Measurements from ENCODE around the gene MIP.

The MIP gene

GRCh38 chr12:56431850-56432249 lies 22.6 kb downstream of the MIP start:
- no peak overlapping the region for H3K27ac ChIP-seq
- TF ChIP-seq, protein P1, sequence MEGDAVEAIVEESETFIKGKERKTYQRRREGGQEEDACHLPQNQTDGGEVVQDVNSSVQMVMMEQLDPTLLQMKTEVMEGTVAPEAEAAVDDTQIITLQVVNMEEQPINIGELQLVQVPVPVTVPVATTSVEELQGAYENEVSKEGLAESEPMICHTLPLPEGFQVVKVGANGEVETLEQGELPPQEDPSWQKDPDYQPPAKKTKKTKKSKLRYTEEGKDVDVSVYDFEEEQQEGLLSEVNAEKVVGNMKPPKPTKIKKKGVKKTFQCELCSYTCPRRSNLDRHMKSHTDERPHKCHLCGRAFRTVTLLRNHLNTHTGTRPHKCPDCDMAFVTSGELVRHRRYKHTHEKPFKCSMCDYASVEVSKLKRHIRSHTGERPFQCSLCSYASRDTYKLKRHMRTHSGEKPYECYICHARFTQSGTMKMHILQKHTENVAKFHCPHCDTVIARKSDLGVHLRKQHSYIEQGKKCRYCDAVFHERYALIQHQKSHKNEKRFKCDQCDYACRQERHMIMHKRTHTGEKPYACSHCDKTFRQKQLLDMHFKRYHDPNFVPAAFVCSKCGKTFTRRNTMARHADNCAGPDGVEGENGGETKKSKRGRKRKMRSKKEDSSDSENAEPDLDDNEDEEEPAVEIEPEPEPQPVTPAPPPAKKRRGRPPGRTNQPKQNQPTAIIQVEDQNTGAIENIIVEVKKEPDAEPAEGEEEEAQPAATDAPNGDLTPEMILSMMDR (IDR thresholded peaks at IDR 0.05): no peak
- DNase-seq (ENCODE audit: low spot score): no peak

GRCh38 chr12:56431288-56431687 lies 23.2 kb downstream of the MIP start:
- DNase-seq (ENCODE audit: low spot score): no peak
- no peak overlapping the region for H3K27ac ChIP-seq
- TF ChIP-seq, protein P1 (IDR thresholded peaks at IDR 0.05): no peak
- H3K4me3 ChIP-seq: no peak overlapping the region

More at GRCh38 chr12:56431850-56432249, 22.6 kb downstream of the MIP start:
- H3K4me3 ChIP-seq: no peak overlapping the region

- no peak for DNase-seq (ENCODE audit: low spot score)
- H3K4me3 ChIP-seq: no peak overlapping the region
- TF ChIP-seq, protein P1 (IDR thresholded peaks at IDR 0.05): no peak
- no peak overlapping the region for H3K27ac ChIP-seq
Observed at GRCh38 chr12:56425940-56426438, 28.5 kb downstream of the MIP start.

- Histone ChIP-seq H3K4me3 (no peak overlapping the region), H3K27ac (no peak overlapping the region)
- TF ChIP-seq, protein P1 (IDR thresholded peaks at IDR 0.05): no peak
- DNase-seq (ENCODE audit: low spot score): no peak
Observed at GRCh38 chr12:56425193-56425592, 29.3 kb downstream of the MIP start.

DNA sequence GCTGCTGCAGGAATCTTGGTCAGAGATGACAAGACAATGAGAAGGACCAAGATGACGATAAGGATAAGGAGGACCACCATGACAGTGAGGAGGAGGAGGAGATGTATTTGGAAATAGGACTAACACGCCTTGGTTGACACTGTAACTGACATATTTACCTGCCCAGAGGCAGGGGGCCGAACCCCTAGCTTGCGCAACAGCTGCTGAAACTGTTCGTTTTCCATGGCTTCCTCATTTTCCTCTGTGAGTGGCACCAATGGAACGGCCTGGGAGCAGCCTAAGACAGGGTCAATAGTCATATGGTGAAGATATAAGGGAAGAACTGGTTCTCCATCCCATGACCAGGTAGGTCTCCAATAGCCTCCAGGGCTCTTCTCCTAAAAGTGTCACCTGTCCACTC lies 34.0 kb downstream of the MIP start:
- H3K4me3 ChIP-seq: no peak overlapping the region
- TF ChIP-seq, protein P1 (IDR thresholded peaks at IDR 0.05): no peak

DNA sequence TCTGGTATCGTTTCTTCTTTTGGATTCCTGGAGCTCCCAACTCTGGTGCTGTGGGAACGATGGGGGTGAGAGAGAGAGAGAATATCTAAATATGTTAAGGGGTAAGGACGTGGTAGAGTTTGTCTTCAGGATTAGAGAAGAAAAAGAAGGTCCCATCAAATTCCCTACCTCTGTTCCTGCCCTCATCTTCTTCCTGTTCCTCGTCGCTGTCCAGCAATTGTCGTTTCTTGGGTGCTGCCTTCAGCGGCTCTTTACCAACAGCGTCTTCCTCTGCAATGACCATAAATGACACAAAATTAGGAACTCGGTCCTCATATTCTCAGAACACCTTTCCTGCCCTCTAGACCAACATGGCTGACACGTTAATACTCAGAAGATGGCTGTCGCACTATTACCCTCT lies 36.7 kb downstream of the MIP start:
- DNase-seq (ENCODE audit: low spot score): no peak
- TF ChIP-seq, protein P1 (IDR thresholded peaks at IDR 0.05): no peak
- H3K4me3 ChIP-seq: no peak overlapping the region
- H3K27ac ChIP-seq: no peak overlapping the region

More for the DNA sequence above, 34.0 kb downstream of the MIP start:
- no peak overlapping the region for H3K27ac ChIP-seq
- DNase-seq (ENCODE audit: low spot score): no peak

DNA sequence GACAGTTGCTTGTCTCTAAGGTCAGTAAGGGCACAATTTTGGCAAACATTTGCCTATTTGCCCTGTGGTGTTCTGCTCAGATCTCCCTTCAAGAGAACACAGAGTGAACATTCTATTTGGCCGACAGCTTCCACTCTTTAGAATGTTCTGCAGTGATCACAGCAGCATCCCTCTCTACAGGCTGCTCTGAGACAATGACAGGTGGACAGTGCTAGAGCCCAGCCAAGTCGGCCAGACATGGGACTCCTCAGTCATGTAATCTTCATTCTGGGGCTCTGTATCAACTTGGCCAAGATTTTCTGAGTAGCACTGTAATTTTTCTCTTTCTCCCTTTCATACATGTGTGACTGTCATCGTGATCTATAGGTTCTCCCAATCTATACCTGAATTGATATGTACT lies 40.1 kb downstream of the MIP start:
- DNase-seq (ENCODE audit: low spot score): no peak
- Histone ChIP-seq H3K27ac (no peak overlapping the region), H3K4me3 (no peak overlapping the region)
- TF ChIP-seq, protein P1 (IDR thresholded peaks at IDR 0.05): no peak

Data from coronary artery (tissue), 2 donors.